ENCODE results near the gene KCNQ2. TPM values are rescaled to one million over a fixed set of nuclear protein-coding genes. Genes with fewer than 3 reads are reported as not detected.

KCNQ2 gene
- total RNA-seq, 1 donor from 2014 or later, result not detected

- peaks cover 6% of the 10 kb centered on the region for H3K27me3 Mint-ChIP-seq (ENCODE audit: insufficient read depth)
- H3K4me3 Mint-ChIP-seq, result no peak overlapping the region
- no peak overlapping the region for H3K27ac Mint-ChIP-seq
- DNase-seq (ENCODE audit: low spot score), result no peak
- no peaks in the 10 kb centered on the region for H3K4me1 Mint-ChIP-seq (ENCODE audit: low read depth)
- H3K9me3 Mint-ChIP-seq, result no peaks in the 10 kb centered on the region
- H3K36me3 Mint-ChIP-seq (ENCODE audit: low read depth), result no peaks in the 10 kb centered on the region
- intact Hi-C loops (cut with micrococcal nuclease), result no loop called here
These were observed 107.5 kb downstream of the KCNQ2 start for GRCh38 chr20:63364801-63365585.

GRCh38 chr20:63363981-63364561 is 108.4 kb downstream of the KCNQ2 start:
- DNase-seq (ENCODE audit: low spot score), result no peak
- Mint-ChIP-seq H3K9me3 (no peaks in the 10 kb centered on the region), H3K27ac (no peak overlapping the region), H3K27me3 (ENCODE audit: insufficient read depth) (peaks cover 10% of the 10 kb centered on the region), H3K36me3 (ENCODE audit: low read depth) (no peaks in the 10 kb centered on the region), H3K4me1 (ENCODE audit: low read depth) (no peaks in the 10 kb centered on the region), H3K4me3 (no peak overlapping the region)
- intact Hi-C loops (cut with micrococcal nuclease), result no loop called here

GRCh38 chr20:63363013-63363957 is 109.2 kb downstream of the KCNQ2 start:
- intact Hi-C loops (cut with micrococcal nuclease), result no loop called here
- no peaks in the 10 kb centered on the region for H3K36me3 Mint-ChIP-seq (ENCODE audit: low read depth)
- peaks cover 10% of the 10 kb centered on the region for H3K27me3 Mint-ChIP-seq (ENCODE audit: insufficient read depth)
- no peak overlapping the region for H3K27ac Mint-ChIP-seq
- H3K4me1 Mint-ChIP-seq (ENCODE audit: low read depth), result no peaks in the 10 kb centered on the region
- H3K4me3 Mint-ChIP-seq, result no peak overlapping the region
- H3K9me3 Mint-ChIP-seq, result no peaks in the 10 kb centered on the region
- no peak for DNase-seq (ENCODE audit: low spot score)

- H3K4me3 Mint-ChIP-seq, result no peak overlapping the region
- no peak for DNase-seq (ENCODE audit: low spot score)
- no peaks in the 10 kb centered on the region for H3K4me1 Mint-ChIP-seq (ENCODE audit: low read depth)
- no peaks in the 10 kb centered on the region for H3K9me3 Mint-ChIP-seq
- intact Hi-C loops (cut with micrococcal nuclease), result no loop called here
- peaks cover 10% of the 10 kb centered on the region for H3K27me3 Mint-ChIP-seq (ENCODE audit: insufficient read depth)
- H3K36me3 Mint-ChIP-seq (ENCODE audit: low read depth), result no peaks in the 10 kb centered on the region
- H3K27ac Mint-ChIP-seq, result no peak overlapping the region
These were observed 109.9 kb downstream of the KCNQ2 start for GRCh38 chr20:63362436-63363009.

GRCh38 chr20:63361519-63362435 is 110.7 kb downstream of the KCNQ2 start:
- intact Hi-C loops (cut with micrococcal nuclease), result no loop called here
- H3K27ac Mint-ChIP-seq, result no peak overlapping the region
- H3K27me3 Mint-ChIP-seq (ENCODE audit: insufficient read depth), result peaks cover 10% of the 10 kb centered on the region
- no peak overlapping the region for H3K4me3 Mint-ChIP-seq
- no peaks in the 10 kb centered on the region for H3K9me3 Mint-ChIP-seq
- DNase-seq (ENCODE audit: low spot score), result no peak
- no peaks in the 10 kb centered on the region for H3K36me3 Mint-ChIP-seq (ENCODE audit: low read depth)
- H3K4me1 Mint-ChIP-seq (ENCODE audit: low read depth), result no peaks in the 10 kb centered on the region

GRCh38 chr20:63360850-63361518 is 111.5 kb downstream of the KCNQ2 start, which contains the start of gene CHRNA4:
Gene CHRNA4 (minus strand): TSS chr20:63361349. CDS start chr20:63361165, 184 bp downstream.
- Mint-ChIP-seq H3K27ac (no peak within 1 kb of the TSS), H3K4me3 (no peak within 1 kb of the TSS), H3K36me3 (ENCODE audit: low read depth) (no peaks in the 10 kb centered on the region), H3K27me3 (ENCODE audit: insufficient read depth) (peaks cover 8% of the 10 kb centered on the region), H3K9me3 (no peaks in the 10 kb centered on the region), H3K4me1 (ENCODE audit: low read depth) (no peaks in the 10 kb centered on the region)
- intact Hi-C loops (cut with micrococcal nuclease), result no loop called here
- no peak for DNase-seq (ENCODE audit: low spot score)

- no peaks in the 10 kb centered on the region for H3K36me3 Mint-ChIP-seq (ENCODE audit: low read depth)
These were observed 112.3 kb downstream of the KCNQ2 start for GRCh38 chr20:63359937-63360849.

GRCh38 chr20:63359164-63359934 is 113.1 kb downstream of the KCNQ2 start:
- no peaks in the 10 kb centered on the region for H3K4me1 Mint-ChIP-seq (ENCODE audit: low read depth)
- intact Hi-C loops (cut with micrococcal nuclease), result no loop called here
- peaks cover 8% of the 10 kb centered on the region for H3K27me3 Mint-ChIP-seq (ENCODE audit: insufficient read depth)
- no peak overlapping the region for H3K4me3 Mint-ChIP-seq
- H3K27ac Mint-ChIP-seq, result no peak overlapping the region
- no peaks in the 10 kb centered on the region for H3K36me3 Mint-ChIP-seq (ENCODE audit: low read depth)
- H3K9me3 Mint-ChIP-seq, result no peaks in the 10 kb centered on the region
- DNase-seq (ENCODE audit: low spot score), result no peak

More at GRCh38 chr20:63359937-63360849, 112.3 kb downstream of the KCNQ2 start:
- Mint-ChIP-seq H3K9me3 (no peaks in the 10 kb centered on the region), H3K4me1 (ENCODE audit: low read depth) (no peaks in the 10 kb centered on the region), H3K27ac (no peak overlapping the region), H3K4me3 (no peak overlapping the region), H3K27me3 (ENCODE audit: insufficient read depth) (peaks cover 8% of the 10 kb centered on the region)
- intact Hi-C loops (cut with micrococcal nuclease), result no loop called here
- no peak for DNase-seq (ENCODE audit: low spot score)

GRCh38 chr20:63357921-63358905 is 114.2 kb downstream of the KCNQ2 start:
- H3K36me3 Mint-ChIP-seq (ENCODE audit: low read depth), result no peaks in the 10 kb centered on the region
- no peak for DNase-seq (ENCODE audit: low spot score)
- H3K4me3 Mint-ChIP-seq, result no peak overlapping the region
- intact Hi-C loops (cut with micrococcal nuclease), result no loop called here
- H3K27ac Mint-ChIP-seq, result no peak overlapping the region
- H3K4me1 Mint-ChIP-seq (ENCODE audit: low read depth), result no peaks in the 10 kb centered on the region
- peaks cover 8% of the 10 kb centered on the region for H3K27me3 Mint-ChIP-seq (ENCODE audit: insufficient read depth)
- H3K9me3 Mint-ChIP-seq, result no peaks in the 10 kb centered on the region

Data from activated T-helper 1 cell treated with anti-CD3 and anti-CD28 coated beads, Interleukin-12 subunit alpha, Interleukin-12 subunit beta, Interleukin-2, Interleukin-4 antibody, amounts not matched to agents 30 ng/mL and 10 ng/mL and 1 ng/mL, durations not matched to agents 14 hours and 24 hours and 36 hours (primary cell).